CD4-positive, alpha-beta T cell treated with Interleukin-10 for 1 hour (primary cell): ENCODE data around the gene WDR45.

Experiments used
- DNase-seq: peaks from one replicate; pipeline ENCODE4 v3.0.0-alpha.2; 2020

WDR45 gene

GRCh38 chrX:49073601-49074575 lies 5.8 kb downstream of the WDR45 start, which contains the start of gene PRAF2:
Gene PRAF2, minus strand, starts transcription at chrX:49074002. Its CDS starts 15 bp downstream, at chrX:49073987.
- peak; percentile 93 for DNase-seq

DNA sequence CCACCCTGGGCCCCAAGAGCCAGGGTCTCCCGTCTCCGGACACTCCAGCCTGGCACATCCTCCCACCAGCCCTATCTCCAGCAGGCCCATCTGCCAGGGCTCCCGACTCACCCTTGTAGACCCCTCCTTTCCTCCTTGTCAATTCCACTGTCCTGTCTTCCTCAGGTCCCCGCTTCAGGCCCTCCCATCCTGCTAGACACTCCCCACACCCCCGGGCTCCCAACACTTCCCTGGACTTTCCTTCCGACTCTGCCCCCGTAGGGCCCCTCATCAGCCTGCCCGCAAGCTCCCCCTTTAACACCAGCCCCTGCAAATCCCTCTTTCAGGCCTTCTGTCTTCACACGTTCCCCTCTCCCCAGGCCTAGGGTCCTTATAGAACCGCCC lies 7.0 kb downstream of the WDR45 start:
- DNase-seq, result no peak

- DNase-seq, result no peak
Observed at GRCh38 chrX:49071877-49072711, 7.6 kb downstream of the WDR45 start.

DNA sequence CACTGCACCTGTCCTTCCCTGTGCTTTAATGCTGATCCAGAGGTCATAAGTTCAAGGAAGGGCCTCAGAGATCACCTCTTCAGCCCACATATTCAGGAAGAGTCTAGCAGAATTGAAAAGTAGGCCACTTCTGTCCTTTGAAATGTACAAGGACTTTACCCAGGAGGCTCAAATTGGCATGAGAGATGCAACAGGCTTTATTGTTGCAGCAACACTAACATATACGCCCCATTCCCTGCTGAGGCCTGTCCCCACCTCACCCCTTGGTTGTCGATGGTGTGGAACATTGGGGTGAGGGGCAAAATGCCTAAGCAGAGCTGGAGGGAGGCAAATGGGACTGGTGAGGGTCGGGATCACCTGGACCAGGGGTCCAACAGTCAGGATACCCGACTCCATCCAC lies 8.7 kb downstream of the WDR45 start:
- DNase-seq, result no peak

GRCh38 chrX:49069038-49069437 lies 10.6 kb downstream of the WDR45 start:
- DNase-seq, result no peak

DNA sequence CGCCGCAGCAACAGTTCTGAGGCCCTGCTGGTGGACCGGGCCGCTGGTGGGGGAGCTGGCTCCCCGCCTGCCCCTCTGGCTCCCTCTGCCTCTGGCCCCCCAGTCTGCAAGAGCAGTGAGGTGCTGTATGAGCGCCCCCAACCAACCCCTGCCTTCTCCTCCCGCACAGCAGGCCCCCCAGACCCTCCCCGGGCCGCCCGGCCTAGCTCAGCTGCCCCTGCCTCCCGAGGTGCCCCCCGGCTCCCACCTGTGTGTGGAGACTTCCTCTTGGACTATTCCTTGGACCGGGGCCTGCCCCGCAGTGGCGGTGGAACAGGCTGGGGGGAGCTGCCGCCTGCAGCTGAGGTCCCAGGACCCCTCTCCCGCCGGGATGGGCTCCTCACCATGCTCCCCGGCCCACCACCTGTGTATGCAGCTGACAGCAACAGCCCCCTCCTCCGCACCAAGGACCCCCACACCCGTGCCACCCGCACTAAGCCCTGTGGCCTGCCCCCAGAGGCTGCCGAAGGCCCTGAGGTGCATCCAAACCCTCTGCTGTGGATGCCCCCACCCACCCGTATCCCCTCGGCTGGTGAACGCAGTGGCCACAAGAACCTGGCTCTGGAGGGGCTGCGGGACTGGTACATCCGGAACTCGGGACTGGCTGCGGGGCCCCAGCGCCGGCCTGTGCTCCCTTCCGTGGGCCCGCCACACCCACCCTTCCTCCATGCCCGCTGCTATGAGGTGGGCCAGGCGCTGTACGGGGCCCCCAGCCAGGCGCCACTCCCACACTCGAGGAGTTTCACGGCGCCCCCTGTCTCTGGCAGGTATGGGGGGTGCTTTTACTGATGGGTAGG lies 12.2 kb downstream of the WDR45 start:
- DNase-seq, result no peak

GRCh38 chrX:49066690-49067089 lies 13.0 kb downstream of the WDR45 start:
- no peak for DNase-seq

DNA sequence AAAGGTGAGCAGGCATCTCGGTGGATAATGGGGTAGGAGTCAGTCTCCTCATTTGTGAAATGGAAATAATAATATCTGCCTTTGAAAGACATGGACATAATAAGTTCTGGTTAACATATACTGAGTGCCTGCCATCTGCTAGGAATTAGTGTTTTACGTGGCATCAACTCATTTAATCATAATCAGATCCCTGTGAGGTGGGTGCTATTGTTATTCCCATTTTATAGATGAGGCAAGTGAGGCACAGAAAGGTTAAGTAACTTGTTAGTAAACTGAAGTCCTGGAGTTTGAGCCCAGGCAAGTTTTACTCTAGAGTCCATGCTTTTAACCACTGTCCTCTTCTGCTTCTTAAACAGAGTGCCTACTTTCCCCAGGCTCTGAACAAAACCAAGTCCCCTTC lies 13.4 kb downstream of the WDR45 start:
- DNase-seq, result no peak

- no peak for DNase-seq
Observed at GRCh38 chrX:49064735-49065134, 15.0 kb downstream of the WDR45 start.

GRCh38 chrX:49064303-49064702 lies 15.4 kb downstream of the WDR45 start:
- no peak for DNase-seq

DNA sequence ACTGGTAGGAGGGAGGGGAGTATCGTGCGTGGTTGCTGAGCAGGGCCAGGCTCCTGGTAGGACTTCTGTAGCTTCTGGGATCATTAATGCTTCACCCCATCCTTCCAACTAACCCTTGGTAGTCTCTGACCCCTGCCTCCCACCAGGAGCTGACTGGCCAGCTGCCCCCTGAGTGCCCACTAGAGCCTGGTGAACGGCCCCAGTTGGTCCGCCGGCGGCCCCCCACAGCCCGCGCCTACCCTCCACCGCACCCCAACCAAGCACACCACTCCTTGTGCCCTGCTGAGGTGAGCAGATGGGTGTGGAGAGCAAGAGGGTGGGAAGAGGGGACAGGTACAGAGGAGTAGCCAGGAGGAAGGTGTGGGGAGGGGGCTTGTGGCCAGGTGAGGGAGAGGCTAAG lies 16.0 kb downstream of the WDR45 start:
- no peak for DNase-seq

GRCh38 chrX:49061916-49062315 lies 17.8 kb downstream of the WDR45 start:
- DNase-seq, result no peak

DNA sequence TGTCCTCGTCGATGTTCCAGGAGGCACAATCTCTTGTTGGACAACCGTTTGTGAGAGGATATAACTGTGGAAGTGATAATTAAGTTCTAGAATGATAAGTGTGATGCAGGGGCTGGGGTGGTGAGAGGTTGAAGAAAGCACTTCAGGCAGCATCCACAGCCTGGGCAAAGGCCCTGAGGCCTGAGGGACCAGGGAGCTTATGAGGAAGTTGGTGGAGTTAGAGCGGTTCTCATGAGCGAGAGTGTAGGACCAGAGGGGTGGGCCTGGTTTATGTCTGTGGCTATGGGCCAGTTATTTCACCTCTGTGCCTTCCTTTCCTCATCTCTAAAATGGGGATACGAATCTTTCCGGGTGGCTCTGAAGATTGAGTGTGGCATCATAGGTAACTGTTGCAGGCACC lies 18.2 kb downstream of the WDR45 start:
- no peak for DNase-seq

GRCh38 chrX:49060914-49061313 lies 18.8 kb downstream of the WDR45 start:
- DNase-seq, result no peak

DNA sequence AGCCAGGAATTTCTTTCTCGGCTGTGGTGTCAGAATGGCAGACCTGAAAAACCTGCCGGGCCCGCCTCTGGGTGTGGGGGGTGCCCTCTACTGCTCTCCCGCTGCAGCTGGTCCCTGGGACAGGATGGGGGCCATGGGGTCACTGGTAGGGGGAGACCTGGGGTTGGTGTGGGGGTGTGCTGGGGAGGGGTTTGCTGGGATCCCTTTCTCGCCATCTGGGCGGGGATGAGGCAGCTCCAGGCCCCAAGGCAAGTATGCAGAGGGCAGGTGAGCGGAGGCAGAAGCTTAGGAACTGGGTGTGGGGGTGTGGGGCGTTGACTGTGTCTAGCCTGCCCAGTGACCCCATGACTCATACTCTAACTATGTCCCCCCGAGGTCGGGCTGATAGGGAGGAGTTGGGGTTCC lies 20.0 kb downstream of the WDR45 start:
- DNase-seq, result no peak

- DNase-seq, result no peak
Observed at GRCh38 chrX:49059201-49059600, 20.5 kb downstream of the WDR45 start.

- no peak for DNase-seq
Observed at GRCh38 chrX:49058794-49059193, 20.9 kb downstream of the WDR45 start, which contains the start of gene CCDC120. Gene CCDC120, plus strand, starts transcription at chrX:49058999. Its CDS starts 3,043 bp downstream, at chrX:49062042.

DNA sequence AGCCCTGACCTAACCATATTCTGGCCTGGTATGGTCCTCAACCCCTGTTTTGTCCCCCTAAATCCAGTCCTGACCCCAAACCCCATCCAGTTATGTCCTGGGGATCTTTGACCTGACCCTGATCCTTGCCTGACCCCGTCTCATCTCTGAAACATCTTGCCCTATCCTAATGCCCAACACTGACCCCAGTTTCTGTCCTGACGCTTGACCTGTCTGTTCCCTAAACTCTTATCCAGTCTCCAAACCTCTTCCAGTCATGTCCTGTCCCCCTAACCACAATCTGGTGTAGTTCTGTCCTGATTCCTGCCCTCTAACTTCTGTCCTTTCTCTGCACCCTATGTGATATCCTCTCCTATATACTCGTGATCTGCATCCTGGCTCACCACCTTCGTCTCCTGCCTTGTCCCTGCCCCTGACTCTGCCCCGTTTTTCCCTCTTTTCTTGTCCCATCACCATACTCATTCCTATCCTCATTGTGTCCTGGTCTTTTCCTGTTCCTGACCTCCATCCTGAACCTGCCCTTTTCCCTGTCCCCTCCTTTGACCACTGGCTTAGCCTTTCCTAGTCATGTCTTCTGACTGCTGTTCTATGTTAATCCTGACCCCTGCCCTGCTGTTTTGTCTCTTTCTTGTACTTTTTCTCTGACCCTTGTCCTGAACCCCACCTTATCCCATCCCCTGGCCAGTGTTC lies 25.5 kb downstream of the WDR45 start:
- no peak for DNase-seq

- DNase-seq, result peak; percentile 75
Observed at GRCh38 chrX:49053223-49054072, 26.2 kb downstream of the WDR45 start.

GRCh38 chrX:49043987-49044281 lies 35.8 kb downstream of the WDR45 start:
- no peak for DNase-seq
